ENCODE data around the gene IQSEC3. TPM values are rescaled to one million over a fixed set of nuclear protein-coding genes. Genes with fewer than 3 reads are reported as not detected.
A peak's percentile ranks its signal among the peaks of the same experiment; 100 is the strongest.
"Not testable (repeated sequence)": the region's sequence is repeated elsewhere in the genome, so short reads cannot be mapped to it uniquely, and the experiment has no call there.

The IQSEC3 gene
- polyA plus RNA-seq, 4 donors, result 6.5 to 12.4 (median 8.7) TPM

DNA sequence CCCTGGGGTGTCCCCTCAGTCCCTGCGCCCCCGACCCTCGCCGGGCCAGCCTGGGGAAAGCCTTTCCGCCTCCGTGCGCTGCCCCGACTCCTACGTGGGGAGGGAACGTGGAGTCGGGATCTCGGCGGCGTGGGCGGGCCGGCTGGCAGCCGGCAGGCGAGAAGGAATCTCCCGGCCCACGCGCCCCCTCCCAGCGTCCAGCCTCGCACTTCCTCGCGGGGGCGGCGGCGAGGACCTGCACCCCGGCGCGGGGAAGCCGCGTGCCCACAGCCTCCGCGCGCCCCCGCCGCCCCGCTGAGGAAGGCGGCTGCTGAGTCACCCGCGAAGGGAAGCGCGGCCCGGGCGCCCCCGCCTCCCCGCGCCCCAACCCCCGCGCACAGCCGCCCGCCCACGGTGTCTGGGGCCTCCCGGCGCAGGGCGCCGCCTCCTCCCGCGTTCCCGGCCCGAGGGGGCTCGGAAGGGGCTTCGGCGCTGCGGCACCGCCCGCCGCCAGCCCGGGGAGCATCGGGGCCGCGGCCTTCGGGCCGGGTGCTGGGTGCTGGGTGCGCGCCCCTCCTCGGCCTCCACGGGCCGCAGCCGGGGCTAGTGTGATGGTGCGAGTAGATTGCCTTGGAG is 11.3 kb downstream of the IQSEC3 start:
- DNase-seq (ENCODE audit: low read depth in 4 of 4, low spot score in 2 of 4), result not testable (repeated sequence)

GRCh38 chr12:78981-79380 is 12.4 kb downstream of the IQSEC3 start:
- no peak for DNase-seq (ENCODE audit: low read depth in 4 of 4, low spot score in 2 of 4)

- no peak for DNase-seq (ENCODE audit: low read depth in 4 of 4, low spot score in 2 of 4)
Measured at GRCh38 chr12:80681-81190, 14.2 kb downstream of the IQSEC3 start.

GRCh38 chr12:82740-83139 is 16.2 kb downstream of the IQSEC3 start:
- no peak for DNase-seq (ENCODE audit: low read depth in 4 of 4, low spot score in 2 of 4)

- DNase-seq (ENCODE audit: low read depth in 4 of 4, low spot score in 2 of 4), result no peak
Measured at GRCh38 chr12:84056-84455, 17.5 kb downstream of the IQSEC3 start.

GRCh38 chr12:85191-85666 is 18.7 kb downstream of the IQSEC3 start:
- no peak for DNase-seq (ENCODE audit: low read depth in 4 of 4, low spot score in 2 of 4)

DNA sequence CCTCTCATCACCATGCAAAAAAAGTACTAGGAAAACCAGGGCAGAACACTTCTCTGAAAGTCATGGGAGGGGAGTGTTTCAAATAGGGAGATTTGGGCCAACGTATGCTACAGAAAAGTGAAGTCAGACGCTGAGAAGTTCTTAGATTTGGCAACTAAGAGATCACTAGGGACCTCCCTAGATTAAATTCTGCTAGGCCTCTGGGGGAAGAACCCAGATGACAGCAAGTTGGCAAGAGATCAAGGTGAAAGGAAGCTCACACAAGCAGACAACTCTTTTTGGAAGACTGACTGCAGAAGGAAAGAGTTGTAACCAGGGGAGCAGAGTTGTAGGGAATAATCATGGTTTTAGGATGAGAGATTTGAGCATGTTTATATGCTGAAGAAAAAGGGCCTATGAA is 20.7 kb downstream of the IQSEC3 start:
- no peak for DNase-seq (ENCODE audit: low read depth in 4 of 4, low spot score in 2 of 4)

DNA sequence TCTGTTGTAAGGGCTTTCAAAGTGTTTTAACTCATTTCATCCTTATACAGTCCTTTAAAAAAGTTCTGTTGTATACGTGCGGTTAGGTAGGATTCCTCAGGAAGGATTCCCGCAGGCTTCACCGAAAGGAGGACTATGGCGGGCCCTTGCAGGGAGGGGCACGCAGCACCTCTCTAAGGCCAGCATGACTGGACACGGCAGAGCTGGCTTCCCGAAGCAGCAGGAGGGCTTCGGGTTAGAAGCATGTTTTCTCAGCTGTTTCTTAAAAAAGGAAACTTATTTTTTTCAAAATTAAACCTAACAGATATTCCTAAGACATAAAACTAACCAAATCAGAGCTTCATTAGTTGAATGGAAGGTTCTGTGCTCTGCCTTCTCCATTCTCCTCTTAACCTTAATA is 21.3 kb downstream of the IQSEC3 start:
- DNase-seq (ENCODE audit: low read depth in 4 of 4, low spot score in 2 of 4), result no peak

DNA sequence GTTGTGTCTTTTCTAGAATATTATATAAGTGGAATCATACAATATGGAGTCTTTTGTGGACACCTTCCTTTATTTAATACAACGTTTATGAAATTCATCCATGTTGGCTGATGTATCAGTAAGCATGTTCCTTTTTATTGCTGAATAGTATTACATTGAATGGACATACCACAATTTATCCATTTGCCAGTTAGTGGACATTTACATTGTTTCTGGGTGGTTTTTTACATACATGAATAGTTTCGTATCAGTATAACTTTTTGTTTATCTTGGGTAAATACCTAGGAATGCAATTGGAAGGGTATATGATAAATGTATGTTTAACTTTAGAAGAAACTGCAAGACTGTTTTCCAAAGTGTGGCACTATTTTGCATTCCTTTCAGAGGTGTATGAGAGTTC is 23.1 kb downstream of the IQSEC3 start:
- no peak for DNase-seq (ENCODE audit: low read depth in 4 of 4, low spot score in 2 of 4)

- DNase-seq (ENCODE audit: low read depth in 4 of 4, low spot score in 2 of 4), result no peak
Measured at GRCh38 chr12:91213-91612, 24.6 kb downstream of the IQSEC3 start.

DNA sequence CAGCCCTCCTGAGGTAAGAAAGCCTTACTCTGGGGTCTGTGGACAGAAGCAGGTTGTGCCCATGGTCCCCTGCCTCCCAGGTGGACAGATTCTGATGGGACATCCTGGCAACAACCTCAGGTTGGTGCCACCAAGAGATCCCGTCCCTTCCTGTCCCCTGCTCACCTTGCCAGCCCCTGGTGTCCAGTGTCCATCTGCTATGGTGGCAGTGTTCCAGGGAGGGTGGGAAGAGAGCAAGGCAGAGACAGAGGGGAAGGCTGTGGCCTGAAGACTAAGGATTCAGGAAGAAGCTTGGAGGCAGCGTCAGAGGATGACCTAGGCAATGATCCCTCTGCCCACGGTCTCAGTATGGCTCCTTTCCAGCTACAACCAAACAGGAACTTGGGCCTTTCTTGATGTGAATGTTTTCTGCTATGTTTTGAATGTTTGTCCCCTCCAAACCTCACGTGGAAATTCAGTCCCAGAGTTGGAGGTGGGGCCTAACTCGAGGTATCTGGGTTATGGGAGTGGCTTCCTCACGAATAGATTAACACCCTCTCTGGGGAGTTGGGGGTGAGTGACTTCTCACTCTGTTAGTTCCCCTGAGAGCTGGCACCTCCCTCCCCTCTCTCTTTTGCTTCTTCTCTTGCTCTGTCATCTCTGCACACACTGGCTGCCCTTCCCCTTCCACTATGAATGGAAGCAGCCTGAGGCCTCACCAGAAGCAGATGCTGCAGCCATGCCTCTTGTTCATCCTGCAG is 26.9 kb downstream of the IQSEC3 start:
- DNase-seq (ENCODE audit: low read depth in 4 of 4, low spot score in 2 of 4), result no peak

DNA sequence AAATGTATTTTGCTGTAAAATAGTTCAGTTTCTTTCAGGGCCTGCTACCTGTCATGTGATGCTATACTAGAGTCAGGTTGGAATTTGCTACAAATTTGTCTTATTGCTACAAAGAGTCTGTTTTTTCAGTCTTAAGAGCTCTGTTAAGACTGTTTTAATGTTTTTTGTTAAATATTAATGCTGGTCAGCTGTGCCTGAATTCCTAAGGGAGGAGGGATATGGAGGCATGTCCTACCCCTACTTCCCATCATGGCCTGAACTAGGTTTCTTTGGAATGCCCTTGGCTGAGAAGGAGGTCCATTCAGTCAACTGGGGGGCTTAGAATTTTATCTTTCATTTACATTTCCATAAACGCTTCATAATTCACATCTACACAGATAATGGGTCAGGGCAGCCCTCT is 30.0 kb downstream of the IQSEC3 start:
- no peak for DNase-seq (ENCODE audit: low read depth in 4 of 4, low spot score in 2 of 4)

- DNase-seq (ENCODE audit: low read depth in 4 of 4, low spot score in 2 of 4), result no peak
Measured at GRCh38 chr12:98924-99352, 32.4 kb downstream of the IQSEC3 start.

- peak in 1 of 4 donors; percentile 57 for DNase-seq (ENCODE audit: low read depth in 4 of 4, low spot score in 2 of 4)
Measured at GRCh38 chr12:99605-100004, 33.0 kb downstream of the IQSEC3 start.

GRCh38 chr12:101969-102878 is 35.7 kb downstream of the IQSEC3 start:
- no peak for DNase-seq (ENCODE audit: low read depth in 4 of 4, low spot score in 2 of 4)

GRCh38 chr12:102879-103168 is 36.3 kb downstream of the IQSEC3 start:
- no peak for DNase-seq (ENCODE audit: low read depth in 4 of 4, low spot score in 2 of 4)

DNA sequence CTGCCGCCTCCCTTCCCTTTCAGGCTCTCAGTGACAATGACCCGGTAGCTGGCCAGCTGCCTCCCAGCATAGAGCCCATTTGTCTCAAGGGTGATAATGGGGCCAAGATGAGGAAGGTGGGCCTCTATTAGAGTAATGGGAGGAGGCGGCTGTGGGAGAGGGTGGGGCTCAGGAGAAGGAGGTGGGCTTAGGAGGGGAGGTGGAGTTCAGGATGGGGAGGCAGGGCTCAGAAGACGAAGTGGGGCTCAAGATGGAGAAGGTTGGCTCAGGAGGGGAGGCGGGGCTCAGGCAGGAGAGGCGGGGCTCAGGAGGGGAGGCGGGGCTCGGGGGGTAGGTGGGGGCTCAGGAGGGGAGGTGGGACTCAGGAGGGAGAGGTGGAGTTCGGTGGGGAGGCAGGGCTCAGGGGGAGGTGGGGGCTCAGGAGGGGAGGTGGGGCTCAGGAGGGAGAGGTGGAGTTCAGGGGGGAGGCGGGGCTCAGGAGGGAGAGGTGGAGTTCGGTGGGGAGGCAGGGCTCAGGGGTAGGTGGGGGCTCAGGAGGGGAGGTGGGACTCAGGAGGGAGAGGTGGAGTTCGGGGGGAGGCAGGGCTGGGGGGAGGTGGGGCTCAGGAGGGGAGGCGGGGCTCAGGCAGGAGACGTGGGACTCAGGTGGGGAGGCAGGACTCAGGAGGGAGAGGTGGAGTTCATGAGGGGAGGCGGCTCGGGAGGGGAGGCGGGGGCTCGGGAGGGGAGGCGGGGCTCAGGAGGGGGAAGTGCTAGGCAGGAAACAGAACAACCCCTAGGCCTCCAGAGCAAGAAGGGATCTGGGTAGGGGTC is 36.8 kb downstream of the IQSEC3 start:
- DNase-seq (ENCODE audit: low read depth in 4 of 4, low spot score in 2 of 4), result no peak

DNA sequence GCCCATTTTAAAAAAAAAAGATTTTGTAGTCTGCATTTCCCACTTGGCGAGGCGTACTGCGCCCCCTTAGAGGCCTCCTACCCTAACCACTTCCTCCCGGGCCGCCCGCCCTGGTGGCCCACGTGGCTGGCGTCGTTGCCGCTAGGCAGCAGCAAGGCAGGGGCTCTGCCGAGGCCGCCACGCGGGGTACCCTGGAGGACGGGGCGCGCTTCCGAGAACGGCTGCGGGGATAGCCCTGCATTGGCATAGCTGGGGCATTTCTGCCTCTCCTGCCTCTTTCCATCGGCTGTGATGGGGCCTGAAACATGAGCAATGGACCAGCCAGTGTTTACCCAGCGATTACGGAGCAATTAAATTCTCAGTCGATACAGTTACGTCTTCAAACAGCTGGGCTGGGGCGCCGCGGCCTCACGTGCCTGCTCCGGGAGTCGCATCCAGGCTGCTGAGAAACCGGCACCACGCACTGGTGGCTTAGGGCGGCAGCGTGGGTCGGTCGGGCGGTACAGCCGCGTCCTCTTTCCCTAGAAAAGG is 38.0 kb downstream of the IQSEC3 start:
- DNase-seq (ENCODE audit: low read depth in 4 of 4, low spot score in 2 of 4), result peak in 1 of 4 donors; percentile 49

DNA sequence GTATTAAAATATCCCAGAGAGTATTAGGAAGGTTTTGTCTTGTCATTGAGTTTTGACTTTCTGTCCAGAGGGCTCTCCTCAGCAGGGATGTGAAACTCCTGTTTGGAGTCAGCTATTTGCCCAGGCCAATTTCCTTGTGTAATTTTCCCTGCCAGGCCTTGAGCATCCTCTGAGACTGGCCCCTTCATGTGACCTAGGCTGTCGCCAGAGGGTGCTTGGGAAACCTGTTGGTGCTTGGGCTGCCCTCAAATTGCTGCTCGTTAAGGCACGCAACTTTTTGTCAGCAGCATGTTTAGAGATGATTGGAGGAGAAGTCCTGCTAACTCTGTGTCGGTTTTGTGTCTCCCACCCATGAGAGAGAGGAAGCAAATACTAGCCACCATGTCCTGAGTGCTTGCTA is 39.1 kb downstream of the IQSEC3 start:
- no peak for DNase-seq (ENCODE audit: low read depth in 4 of 4, low spot score in 2 of 4)

DNA sequence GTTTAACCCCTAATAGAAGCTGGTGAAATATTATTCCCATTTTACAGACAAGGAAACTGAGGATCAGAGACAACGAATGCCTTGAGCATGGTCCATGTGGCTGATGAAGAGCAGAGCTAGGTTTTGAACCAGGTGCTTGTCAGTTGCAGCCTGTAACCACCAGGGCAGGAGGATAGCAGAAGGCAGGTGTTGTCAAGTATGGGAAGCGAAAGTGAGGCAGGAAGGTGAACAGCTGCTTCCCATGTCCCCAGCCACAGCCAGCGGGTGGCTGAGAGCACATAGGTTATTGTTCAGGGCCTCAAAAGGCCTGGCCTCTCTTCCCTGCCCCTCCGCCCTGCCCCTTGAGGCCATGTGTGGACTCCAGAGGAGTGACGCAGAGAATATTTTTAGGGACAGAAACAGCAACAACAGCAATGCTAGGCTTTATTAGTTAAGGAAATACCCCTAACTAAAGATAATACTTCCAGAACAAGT is 39.6 kb downstream of the IQSEC3 start:
- DNase-seq (ENCODE audit: low read depth in 4 of 4, low spot score in 2 of 4), result no peak

All from left renal cortex interstitium (tissue), 4 donors.